NCI-H1417 treated with DMSO at 0.1 percent for 48 hours (cell line): ENCODE measurements around the gene ESPL1.

ENCODE experiments used
- DNase-seq: peaks from one replicate; lab custom pipeline; 2025; lab: John Stamatoyannopoulos, UW

ESPL1 gene

DNA sequence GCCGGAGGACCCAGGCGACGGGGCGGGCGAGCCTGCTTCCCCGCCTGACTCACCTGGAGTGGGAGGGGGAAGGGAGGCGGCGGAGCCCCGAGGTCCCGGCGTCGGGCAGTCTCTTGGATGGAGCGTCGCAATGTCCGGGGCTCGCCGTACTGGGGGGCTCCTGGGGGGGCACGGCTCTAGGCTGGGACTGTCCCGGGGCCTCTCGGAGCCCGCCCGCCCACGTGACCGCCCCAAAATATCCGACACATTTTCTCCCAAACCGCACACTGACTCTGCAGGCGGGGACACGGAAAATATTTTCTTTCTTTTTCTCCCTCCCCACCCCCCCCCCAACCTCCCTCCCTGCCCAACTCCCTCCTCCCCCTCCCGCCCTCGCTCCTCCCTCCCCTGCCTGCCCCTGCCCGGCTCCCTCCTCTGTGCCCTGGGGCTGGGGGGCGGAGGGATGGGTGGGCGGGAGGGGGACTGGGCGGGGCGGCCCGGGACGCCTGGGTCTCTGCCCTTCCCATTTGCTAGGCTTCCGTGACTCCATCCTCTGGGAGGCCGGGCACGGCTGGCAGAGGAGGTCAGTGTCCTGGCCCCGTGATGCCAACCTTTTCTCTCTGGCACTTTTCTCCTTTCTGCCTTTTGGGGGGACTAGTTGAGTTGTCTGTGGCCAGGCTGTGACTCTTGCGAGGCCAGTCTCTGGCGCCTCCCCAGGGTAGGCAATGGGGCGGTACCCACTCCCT is 36.0 kb upstream of the ESPL1 start, which contains the start of gene RARG:
TSS of gene RARG (minus strand) at position 289 of the 725 bp plus-strand sequence. CDS start 4,664 bp downstream, outside the sequence.
- no peak for DNase-seq

DNA sequence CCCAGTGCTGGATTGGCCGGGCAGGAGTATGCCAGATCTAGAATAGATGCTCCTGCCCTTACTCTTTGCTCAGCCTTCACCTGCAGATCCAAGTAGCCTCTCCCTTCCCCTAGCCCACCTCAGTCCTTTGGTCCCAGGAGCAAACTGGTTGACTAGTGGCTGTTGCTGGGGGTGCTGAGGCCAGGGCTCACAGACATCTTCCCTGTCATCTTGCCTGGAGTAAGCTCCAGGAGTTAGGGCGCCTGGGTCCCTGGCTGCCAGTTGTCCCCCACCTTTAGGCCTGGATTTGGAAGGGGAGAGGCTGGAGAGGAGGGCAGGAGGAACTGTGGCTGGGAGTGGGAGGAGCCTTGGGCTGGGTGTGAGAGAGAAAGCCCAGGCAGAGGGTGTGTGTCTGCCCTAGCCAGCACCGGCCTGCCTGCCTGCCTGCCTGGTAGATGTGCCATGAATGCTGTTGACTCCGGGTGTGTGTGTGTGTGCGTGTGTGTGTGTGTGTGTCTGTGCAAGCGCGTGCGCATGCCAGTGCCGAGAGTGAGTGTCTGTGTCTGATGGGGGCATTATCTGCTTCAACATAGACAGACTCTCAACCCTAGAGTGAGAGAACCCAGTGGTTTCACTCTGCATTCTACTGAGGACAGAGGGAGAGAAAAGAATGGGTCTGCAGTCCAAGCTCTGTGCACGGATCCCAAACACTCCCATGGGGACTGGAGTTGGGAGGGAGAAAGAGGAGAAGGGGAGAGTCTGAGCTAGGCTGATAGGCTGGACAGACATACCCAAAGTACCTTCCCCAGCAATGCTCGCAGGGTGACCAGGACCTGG is 35.2 kb upstream of the ESPL1 start:
- no peak for DNase-seq

DNA sequence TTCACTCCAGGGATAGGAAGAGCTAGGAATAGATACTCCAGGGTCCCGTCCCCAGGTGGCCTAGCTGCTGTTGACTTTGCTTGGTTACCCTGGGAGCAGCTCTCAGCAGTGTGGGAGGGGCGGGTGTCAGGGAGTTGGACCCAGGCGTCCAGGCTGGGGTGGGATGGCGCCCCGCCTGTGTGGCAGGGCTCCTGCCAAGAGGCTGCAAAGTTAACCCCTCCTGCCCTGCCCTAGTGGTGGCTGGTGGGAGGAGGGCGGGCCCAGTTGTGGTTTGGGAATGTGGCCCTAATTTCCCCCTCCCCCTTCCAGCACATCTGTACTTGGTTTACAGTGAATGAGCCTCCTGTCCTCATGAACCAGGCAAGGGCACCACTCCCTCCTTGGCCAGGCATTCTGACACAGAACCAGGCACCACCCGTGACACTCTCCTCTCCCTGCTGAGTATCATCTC is 34.4 kb upstream of the ESPL1 start:
- DNase-seq, result no peak

DNA sequence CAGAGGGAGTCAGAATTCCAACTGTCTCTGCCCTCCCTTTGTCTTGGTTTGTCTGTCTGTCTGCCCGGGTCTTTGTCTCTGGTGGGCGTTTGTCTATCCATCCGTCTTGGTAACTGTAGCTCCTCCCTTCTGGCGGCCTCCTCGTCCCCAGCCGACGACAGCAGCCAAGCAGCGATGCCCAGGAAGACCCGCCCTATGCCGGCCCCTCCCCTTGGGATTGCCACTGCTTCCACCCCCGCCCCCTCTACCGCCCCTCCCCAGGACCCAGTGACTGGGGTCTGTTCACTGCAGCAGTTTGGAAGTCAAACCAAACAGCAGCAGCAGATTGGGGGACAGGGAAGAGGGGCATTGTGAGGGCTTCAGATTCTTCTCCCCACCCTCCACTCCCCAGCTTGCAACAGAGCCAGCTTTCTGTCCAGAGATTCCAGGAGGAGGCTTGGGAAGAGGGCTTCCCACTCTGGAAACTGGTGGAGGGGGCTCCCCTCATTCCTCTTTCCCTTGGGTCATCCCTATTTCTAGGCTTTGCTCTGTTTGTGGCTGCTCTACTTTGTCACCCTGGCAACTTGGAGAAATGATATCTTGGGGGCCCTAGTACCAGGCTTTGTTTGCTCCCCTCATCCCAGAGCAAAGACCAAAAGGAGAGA is 33.7 kb upstream of the ESPL1 start:
- DNase-seq, result no peak

DNA sequence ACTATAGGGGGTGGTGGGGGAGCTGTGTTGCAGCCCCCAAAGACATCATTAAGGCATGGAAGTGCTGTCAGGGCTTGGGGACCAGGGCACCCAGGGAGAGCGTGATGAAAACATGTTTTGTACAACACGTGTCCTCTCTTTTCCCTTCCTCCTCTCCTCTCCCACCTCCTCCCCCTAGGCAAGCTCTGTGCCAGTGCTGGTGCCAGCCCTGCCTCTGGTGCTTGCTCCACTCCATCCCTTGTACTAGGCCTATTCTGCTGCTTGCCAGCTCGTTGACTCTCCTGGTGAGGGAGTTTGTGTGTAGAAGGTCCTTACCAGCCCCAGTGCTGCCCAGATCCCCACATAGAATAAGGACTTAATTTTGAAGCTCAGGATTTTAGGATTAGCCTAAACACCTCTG is 32.9 kb upstream of the ESPL1 start:
- DNase-seq, result no peak

DNA sequence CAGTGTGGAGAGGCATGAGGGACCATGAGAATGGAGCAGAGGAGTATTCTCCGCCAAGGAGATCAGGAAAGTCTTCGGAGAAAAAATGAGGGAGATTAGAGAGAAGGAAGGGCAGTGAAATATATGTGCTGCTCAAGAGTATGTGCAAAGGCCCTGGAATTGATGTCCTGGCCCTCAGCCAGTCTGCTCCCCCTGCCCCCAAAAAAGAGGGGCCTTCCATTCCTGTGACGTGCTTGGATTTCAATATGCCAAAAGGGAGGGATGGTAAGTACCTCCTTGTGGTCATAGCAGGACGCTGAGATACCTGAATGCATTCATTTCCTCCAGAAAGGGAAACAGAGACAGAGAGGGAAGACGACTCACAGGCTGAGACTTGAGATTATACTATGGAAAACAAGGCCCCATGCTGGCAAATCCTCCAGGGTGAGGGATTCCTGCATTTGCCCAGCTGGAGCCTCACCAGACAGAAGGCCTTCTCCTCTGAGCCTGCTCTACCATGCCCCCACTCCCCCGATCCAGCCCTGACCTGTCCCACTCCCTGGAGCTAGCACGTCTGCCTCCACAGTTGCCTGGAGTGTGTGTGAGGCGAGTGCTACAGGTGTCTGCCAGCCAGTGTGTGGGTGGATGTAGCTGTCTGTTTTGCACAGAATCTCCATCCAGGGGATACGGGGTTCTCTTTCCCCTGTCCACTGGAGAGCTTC is 32.2 kb upstream of the ESPL1 start:
- no peak for DNase-seq

DNA sequence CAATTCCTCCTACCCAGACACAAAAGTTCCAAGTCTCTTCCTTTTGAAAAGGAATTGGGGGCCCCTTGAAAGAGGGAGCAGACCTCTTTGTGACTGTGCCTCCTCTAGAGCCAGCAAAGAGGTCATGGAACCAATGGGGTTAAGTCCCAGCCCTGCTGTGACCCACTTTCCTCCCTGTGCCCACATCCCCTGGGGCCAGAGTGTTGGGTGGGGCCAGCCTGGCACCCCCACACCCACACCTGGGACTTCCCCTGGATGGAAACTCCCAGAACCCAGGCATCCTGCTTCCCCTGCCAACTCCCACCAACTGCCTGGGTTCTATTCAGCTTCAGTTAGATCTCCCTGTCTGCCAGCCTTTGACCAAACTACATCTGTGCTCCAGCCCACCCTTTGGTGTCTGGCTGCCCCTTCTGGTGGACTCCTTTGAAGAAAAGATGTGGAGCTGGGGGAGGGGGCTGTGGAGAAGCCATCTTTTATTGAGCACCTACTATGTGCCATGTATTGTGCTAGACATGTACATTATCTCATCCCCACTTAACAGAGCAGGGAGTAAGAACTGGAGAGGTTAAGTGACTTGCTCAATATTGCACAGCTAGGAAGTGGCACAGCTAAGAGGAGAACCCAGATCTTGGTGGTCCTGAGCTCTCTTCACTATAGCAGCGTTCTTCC is 31.5 kb upstream of the ESPL1 start:
- no peak for DNase-seq

DNA sequence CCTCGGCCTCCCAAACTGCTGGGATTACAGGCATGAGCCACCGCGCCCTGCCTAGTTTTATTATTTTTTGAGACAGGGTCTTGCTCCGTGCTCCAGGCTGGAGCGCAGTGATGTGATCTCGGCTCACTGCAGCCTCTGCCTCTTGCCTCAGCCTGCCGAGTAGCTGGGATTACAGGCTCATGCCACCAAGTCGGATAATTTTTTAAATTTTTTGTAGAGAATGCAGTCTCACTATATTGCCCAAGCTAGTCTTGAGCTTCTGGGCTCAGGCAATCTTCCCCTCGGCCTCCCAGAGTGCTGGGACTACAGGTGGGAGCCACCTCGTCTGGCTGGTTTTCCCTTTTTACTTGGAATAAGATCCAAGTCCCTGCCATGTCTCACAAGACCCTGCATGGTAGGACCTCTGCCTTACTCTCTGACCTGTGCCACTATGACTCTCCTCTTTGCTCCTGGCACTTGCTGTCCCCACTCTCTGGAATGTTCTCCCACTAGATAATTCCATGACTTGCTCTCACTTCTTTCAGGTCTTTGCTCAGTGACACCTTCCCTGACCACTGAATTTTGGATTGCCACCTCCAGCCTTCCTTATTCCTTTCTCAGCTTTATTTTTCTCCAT is 28.3 kb upstream of the ESPL1 start:
- no peak for DNase-seq

DNA sequence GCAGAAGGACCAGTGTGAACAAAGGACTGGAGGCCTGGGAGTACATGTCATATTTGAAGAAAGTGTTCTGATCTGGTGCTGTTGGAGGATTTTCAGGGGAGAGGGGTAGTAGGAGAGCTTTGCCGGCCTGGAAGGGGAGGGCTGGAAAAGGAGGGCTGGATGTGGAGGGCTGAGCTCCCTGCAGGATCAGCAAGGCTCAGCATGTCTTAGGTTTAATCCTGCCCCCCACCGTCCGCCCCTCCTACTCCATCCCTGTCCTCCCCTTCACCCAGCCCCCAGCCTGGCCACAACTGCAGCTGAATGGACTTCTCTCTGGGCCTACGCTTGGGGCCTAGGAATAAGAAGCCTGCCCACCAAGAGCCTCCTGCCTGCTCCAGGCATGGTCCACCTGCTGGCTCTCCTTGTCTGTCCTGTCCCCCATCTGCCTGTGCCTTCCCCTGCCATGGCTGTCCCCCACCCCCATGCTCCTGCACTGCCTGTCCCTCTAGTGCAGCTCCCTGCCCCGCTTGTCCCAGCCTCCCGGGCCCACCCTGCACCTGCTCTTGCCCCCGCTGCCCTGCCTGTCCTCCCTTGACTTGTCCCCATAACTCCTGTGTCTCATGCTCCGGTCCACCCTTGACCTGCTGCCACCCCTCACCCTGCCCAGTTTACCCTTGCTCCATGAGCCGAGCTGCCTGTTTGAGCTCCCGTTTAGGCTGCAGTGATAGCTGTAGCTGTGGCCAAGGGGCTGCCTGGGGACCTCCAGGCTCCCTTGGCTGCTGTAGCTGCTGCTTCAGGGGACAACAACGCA is 26.3 kb upstream of the ESPL1 start:
- no peak for DNase-seq

DNA sequence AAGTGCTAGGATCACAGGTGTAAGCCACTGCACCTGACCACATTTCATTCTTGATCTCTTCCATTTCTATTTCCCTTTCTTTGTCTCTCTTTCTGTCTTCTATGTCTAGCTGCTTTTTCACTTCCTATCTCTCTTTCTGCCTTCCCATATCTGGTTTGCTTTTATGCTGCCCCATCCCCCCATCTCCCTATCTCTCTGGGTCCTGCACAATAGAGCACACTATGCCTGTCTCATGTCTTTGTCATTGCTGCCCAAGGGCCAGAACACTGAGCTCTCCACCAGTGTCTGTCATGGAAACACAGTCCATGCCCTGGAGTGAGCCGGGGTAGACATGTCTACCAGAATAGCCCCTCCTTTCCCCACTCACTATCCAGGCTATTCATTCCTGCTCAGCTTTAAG is 23.8 kb upstream of the ESPL1 start:
- DNase-seq, result no peak

DNA sequence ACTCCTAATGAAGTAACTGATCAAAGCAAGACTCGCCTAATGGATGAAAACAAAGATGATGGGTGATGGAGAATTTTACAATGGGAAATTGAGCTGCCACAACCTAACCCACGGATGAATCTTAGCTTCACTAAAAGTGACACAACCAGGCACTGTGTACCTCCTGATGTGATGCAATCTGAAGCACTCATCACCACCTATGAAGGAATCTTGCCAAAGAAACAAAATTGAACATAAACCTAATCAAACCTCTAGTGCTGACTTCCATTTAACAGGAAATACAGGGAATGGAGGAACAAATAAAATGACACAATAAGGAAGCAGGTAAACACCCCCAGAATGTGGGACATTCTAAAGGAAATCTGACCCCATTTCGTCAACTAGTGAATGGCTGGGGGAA is 22.8 kb upstream of the ESPL1 start:
- DNase-seq, result no peak

DNA sequence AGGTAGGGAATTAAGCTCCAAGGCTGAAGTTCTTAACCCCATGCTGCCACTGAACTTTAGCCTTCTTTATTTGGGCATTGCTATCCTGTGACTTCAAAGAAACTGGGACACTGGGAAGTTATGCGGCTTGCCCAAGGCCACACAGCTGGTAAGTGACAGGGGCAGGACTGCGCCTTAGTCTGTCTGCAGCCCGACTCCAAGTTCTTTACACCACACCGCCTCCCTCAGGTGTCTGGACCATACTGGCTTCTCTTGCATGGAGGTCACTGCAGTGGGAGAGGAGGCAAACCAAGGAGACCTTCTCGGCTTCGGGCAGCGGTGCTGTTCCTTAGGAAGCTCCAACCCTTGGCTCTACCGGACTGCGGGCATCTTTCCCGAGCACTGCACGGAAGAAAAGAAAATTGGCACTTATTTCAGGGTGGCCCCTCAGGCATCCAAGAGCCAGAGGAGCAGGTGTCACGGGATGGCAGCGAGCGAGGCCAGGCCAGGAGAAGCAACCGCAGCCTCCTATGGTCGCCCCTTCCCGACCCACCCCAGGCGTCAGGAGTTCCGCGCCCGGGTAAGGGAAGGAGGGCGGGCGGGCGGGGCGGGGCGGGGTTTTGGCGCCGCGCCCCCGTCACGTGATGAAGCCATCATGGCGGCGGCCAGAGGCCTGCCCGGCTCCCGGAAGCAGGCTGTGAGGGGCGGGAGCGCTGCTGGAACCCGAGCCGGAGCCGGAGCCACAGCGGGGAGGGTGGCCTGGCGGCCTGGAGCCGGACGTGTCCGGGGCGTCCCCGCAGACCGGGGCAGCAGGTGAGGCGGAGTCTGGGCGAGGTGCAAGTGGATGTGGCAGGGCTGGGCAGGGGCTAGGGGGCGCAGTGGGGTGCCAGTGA is 16.4 kb upstream of the ESPL1 start:
- peak; percentile 13 for DNase-seq

DNA sequence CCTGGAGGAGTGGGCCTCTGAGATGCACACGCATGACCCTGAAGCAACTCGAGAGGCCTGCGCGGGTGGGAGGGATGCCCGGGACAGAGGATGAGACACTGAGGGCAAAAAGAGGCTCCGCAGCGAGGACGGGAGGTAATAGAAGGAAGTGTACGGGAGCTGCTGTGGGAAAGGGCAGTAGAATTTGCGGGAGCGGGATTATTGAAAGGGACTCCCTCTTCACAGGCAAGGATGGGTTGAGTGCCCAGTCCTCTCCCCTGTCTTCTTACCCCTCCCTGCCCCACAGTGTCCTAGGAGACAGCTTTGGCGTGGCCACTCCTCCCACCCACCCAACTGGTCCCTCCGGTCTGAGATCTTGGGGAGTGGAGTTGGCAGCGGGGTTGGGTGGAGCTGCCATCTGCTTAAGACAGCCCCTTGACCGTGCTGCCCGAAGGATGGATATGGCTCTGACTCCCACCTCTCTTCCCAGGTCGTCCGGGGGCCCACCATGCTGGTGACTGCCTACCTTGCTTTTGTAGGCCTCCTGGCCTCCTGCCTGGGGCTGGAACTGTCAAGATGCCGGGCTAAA is 15.7 kb upstream of the ESPL1 start:
- DNase-seq, result no peak

DNA sequence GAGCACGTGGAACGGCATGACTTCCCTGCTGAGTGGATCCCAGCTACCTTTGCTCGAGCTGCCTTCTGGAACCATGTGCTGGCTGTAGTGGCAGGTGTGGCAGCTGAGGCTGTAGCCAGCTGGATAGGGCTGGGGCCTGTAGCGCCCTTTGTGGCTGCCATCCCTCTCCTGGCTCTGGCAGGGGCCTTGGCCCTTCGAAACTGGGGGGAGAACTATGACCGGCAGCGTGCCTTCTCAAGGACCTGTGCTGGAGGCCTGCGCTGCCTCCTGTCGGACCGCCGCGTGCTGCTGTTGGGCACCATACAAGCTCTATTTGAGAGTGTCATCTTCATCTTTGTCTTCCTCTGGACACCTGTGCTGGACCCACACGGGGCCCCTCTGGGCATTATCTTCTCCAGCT is 14.8 kb upstream of the ESPL1 start:
- no peak for DNase-seq

DNA sequence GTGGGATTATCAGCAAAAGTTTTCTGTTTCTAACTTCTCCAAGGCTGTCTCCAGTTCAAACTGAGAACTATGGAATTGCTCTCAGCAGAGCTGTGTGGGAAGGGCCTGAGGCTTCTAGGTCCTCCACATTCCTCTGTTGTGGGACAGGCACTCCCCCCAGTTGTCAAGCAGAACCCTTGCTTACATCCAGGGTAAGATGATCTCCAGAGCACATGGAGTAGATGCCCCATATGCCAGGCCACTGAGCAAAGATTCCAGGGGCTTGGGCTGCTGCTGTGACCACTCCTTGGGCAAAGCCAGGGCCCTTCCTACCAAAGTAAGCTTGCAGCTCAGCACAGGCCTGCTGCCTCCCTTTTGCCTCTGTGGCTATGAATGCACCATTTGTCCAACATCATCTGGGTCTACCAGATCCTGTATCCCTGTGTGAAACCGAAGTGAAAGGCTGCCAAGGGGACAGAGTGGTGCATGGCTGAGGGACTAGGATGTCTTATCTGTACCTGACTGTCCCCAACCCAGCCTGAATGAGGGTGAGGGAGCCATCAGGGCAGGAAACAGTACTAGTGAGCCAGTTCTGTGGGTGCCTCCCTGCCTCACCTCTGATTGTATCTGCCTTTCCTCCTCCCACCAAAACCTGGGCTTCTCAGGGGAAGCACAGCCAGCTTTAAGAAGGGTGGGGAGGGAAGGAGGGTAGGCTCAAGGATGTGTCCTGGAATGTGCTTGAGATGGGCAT is 13.1 kb upstream of the ESPL1 start:
- DNase-seq, result no peak

DNA sequence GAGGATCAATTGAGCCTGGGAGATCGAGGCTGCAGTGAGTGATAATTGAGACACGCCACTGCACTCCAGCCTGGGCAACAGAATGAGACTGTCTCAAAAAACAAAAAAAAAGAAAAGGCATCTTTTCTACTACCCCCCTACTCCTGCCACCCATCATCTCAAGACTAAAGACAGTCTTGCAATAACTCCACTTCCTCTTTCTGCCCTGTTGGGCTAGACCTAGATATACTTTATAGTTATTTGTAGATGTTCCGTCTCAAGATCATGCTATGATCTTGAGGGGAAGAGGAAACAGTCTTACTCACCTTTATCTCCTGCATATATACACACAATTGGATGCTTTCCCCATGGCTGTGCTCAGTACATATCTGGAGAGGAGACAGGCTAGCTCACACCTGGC is 12.1 kb upstream of the ESPL1 start:
- DNase-seq, result no peak

DNA sequence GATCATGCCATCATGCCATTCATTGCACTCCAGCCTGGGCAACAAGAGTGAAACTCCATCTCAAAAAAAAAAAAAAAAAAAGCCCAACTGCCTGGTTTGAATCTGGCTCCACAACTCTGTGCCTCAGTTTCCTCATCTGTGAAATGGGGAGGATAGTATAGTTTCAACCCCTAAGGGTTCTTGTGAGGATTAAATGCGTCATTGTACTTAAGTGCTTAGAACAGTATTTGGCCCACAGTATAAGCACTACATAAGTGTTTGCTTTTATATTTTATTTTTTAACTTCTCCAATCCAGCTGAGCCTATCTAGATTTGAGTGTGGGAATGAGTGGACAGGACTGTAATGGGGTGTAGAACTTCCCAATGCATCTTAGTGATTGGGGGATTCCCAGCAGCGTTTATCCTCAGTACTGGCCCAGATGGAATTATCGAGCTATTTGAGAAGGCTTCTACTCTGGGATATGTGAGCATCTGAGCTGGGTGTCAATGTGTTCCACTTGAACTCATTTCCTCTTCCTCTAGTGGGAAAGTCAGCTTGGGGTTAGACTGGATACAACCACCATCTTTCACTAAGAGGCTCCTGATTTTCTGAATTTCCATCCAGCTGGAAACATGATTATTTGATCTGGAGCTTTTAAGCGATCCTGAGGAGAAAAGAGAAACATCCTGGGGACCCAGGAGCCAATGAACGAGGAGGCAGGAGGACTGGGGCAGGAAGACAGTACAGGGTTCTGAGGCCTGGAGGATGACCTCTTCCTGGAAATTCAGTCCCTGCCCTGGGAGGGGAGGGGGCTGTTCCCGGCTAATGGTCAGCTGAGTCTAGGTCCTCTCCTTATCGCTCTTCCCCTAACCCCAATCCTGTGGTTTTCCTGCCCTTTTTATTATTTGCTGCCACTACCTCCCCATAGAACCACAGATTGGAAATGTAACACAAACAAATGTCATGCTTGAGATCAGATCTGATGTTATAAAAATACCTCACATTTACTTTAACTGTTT is 9.3 kb upstream of the ESPL1 start:
- no peak for DNase-seq
